ENCODE results near the gene CDX2. TPM values are rescaled to one million over a fixed set of nuclear protein-coding genes. Genes with fewer than 3 reads are reported as not detected.

The CDX2 gene
- total RNA-seq, 1 experiment from 2014 or later: 12.5 TPM

GRCh38 chr13:27979001-27979643, 10.0 kb upstream of the CDX2 start:
- DNase-seq (ENCODE audit: low read depth, low spot score): no peak
- CTCF ChIA-PET: no interaction called here
- H3K9me2 ChIP-seq (ENCODE audit: insufficient read depth): no peaks in the 10 kb centered on the region
- no TSS peak for BruUV-seq (replicated peaks)
- POLR2A ChIA-PET: no interaction called here
- H4K20me1 ChIP-seq (ENCODE audit: insufficient read depth): no peaks in the 10 kb centered on the region
- ATAC-seq: no peak
- TF ChIP-seq SRF (IDR thresholded peaks at IDR 0.05; ENCODE audit: low read depth): no peak
- no peak for TF ChIP-seq CBX3 (IDR thresholded peaks at IDR 0.05; ENCODE audit: low read depth)
- TF ChIP-seq ZNF274 (IDR thresholded peaks at IDR 0.05; ENCODE audit: low read depth, low read length): no peak
- TF ChIP-seq ZBTB33 (IDR thresholded peaks at IDR 0.05; ENCODE audit: extremely low read depth, insufficient replicate concordance, low read length): no peak
- TF ChIP-seq RAD21 (IDR thresholded peaks at IDR 0.05; ENCODE audit: low read depth): no peak
- no peak for TF ChIP-seq SP1 (IDR thresholded peaks at IDR 0.05; ENCODE audit: low read depth)
- TF ChIP-seq MAX (IDR thresholded peaks at IDR 0.05): no peak
- no peak for TF ChIP-seq POLR2A (IDR thresholded peaks at IDR 0.05; ENCODE audit: borderline replicate concordance, extremely low read depth, insufficient read depth, insufficient read length)
- TF ChIP-seq ATF3 (IDR thresholded peaks at IDR 0.05): no peak
- TF ChIP-seq JUND (IDR thresholded peaks at IDR 0.05): no peak
- TF ChIP-seq FOSL1 (IDR thresholded peaks at IDR 0.05; ENCODE audit: low read depth): no peak
- TF ChIP-seq SIN3A (IDR thresholded peaks at IDR 0.05; ENCODE audit: low read depth): no peak
- TF ChIP-seq CEBPB (IDR thresholded peaks at IDR 0.05; ENCODE audit: low read depth): no peak
- H3K27ac ChIP-seq (ENCODE audit: low read depth, low read length): no peak overlapping the region
- H3K4me3 ChIP-seq (replicated peaks in 1 of 2; ENCODE audit: low read depth in 1 of 2, low read length in 2 of 2): no peak overlapping the region
- H3K36me3 ChIP-seq (ENCODE audit: control insufficient read depth in 1 of 2, insufficient read depth in 2 of 2, low read length in 2 of 2): no peaks in the 10 kb centered on the region
- no peak overlapping the region for H2AFZ ChIP-seq (ENCODE audit: low read depth, low read length, poor library complexity, severe bottlenecking)
- RAD21 ChIA-PET (ENCODE audit: low non-redundant PET in 1 of 2, low total read pairs in 2 of 2, uncharacterized antibody in 2 of 2, unreplicated experiment in 2 of 2): interaction anchor here in 1 of 2 experiments (0.7 kb wide), 1 partner anchor 119 kb away, joined by 3 read pairs; no protein-coding TSS in a partner anchor
- H3K4me2 ChIP-seq (ENCODE audit: low read length): no peak overlapping the region
- H3K79me2 ChIP-seq (ENCODE audit: insufficient read depth, low read length): no peaks in the 10 kb centered on the region
- no peak overlapping the region for H3K9ac ChIP-seq (ENCODE audit: low read length)
- H3K4me1 ChIP-seq (ENCODE audit: control insufficient read depth in 1 of 2, insufficient read depth in 2 of 2, low read length in 2 of 2): no peaks in the 10 kb centered on the region
- intact Hi-C loops (cut with micrococcal nuclease): no loop called here
- no peaks in the 10 kb centered on the region for H3K9me3 ChIP-seq (ENCODE audit: control insufficient read depth in 1 of 2, insufficient read depth in 1 of 2, low read depth in 1 of 2, low read length in 2 of 2)
- H3K27me3 ChIP-seq (ENCODE audit: insufficient read depth, low read length): no peaks in the 10 kb centered on the region

Data from HCT116 (cell line).